Osteoblast (primary cell): ENCODE data around the gene NARS2. TPM values are rescaled to one million over a fixed set of nuclear protein-coding genes. Genes with fewer than 3 reads are reported as not detected.

Source experiments
- DNase-seq: peaks from one replicate; pipeline ENCODE4 v3.0.0; 2011; ENCODE audit warnings: low spot score, mixed read lengths; ENCODE audit not compliant: insufficient read length; ENCODE audit errors: missing footprints
- H2AFZ ChIP-seq: 2 replicates; pipeline ENCODE4 v1.6.0; 2011; ENCODE audit warnings: mild to moderate bottlenecking, low read length
- H3K27ac ChIP-seq: 2 replicates; pipeline ENCODE4 v1.5.1; 2011; ENCODE audit warnings: mild to moderate bottlenecking, low read depth, low read length, moderate library complexity
- H3K27me3 ChIP-seq: 2 replicates; pipeline ENCODE4 v1.6.0; 2012; ENCODE audit warnings: mild to moderate bottlenecking, control low read depth, inconsistent platforms, low read length, moderate library complexity; ENCODE audit not compliant: insufficient read depth
- H3K36me3 ChIP-seq: 2 replicates; pipeline ENCODE4 v1.5.1; 2011; ENCODE audit warnings: mild to moderate bottlenecking, low read length, control low read depth, moderate library complexity; ENCODE audit not compliant: insufficient read depth
- H3K4me1 ChIP-seq: 2 replicates; pipeline ENCODE4 v1.5.1; 2011; ENCODE audit warnings: mild to moderate bottlenecking, low read length, control low read depth, moderate library complexity; ENCODE audit not compliant: insufficient read depth
- H3K4me2 ChIP-seq: 2 replicates; pipeline ENCODE4 v1.6.0; 2011; ENCODE audit warnings: mild to moderate bottlenecking, low read length; ENCODE audit not compliant: insufficient read depth
- H3K4me3 ChIP-seq: fragments of 200-600 bp; sonication (generic); 3 replicates; pipeline ENCODE4 v1.5.1; 2012; ENCODE audit warnings: mild to moderate bottlenecking, low read length, inconsistent platforms; ENCODE audit not compliant: insufficient read depth
- H3K79me2 ChIP-seq: 2 replicates; pipeline ENCODE4 v1.6.0; 2012; ENCODE audit warnings: mild to moderate bottlenecking, low read length, control low read depth, inconsistent platforms; ENCODE audit not compliant: insufficient read depth
- H3K9me3 ChIP-seq: 2 replicates; pipeline ENCODE4 v1.5.1; 2011; ENCODE audit warnings: low read depth, low read length, control low read depth
- H4K20me1 ChIP-seq: 2 replicates; pipeline ENCODE4 v1.6.0; 2012; ENCODE audit warnings: mild to moderate bottlenecking, low read length, control low read depth; ENCODE audit not compliant: insufficient read depth
- CTCF ChIP-seq: IDR thresholded peaks from 2 replicates; pipeline ENCODE4 v1.5.1; 2011; ENCODE audit warnings: mild to moderate bottlenecking, low read depth, low read length, moderate library complexity; ENCODE audit errors: extremely low read depth
- total RNA-seq: library from RNA; depleted of rRNA; stranded (reverse); fragments of >200 nt; gene quantifications from 2 replicates; pipeline ENCODE4 v1.2.3, GENCODE V29; 2012

The NARS2 gene
- total RNA-seq, 1 donor, result 19.5 TPM

GRCh38 chr11:78497293-78497692 is 77.4 kb downstream of the NARS2 start:
- Histone ChIP-seq H3K9me3 (no peaks in the 10 kb centered on the region), H3K4me2 (no peak overlapping the region), H3K4me3 (no peak overlapping the region), H3K27ac (no peak overlapping the region), H3K79me2 (no peaks in the 10 kb centered on the region), H3K27me3 (no peaks in the 10 kb centered on the region), H4K20me1 (no peaks in the 10 kb centered on the region), H3K4me1 (no peaks in the 10 kb centered on the region), H3K36me3 (no peaks in the 10 kb centered on the region), H2AFZ (no peak overlapping the region)
- no peak for DNase-seq
- TF ChIP-seq CTCF, result no peak

- Histone ChIP-seq H3K4me1 (no peaks in the 10 kb centered on the region), H3K9me3 (no peaks in the 10 kb centered on the region), H3K27me3 (no peaks in the 10 kb centered on the region), H3K4me3 (no peak overlapping the region), H3K4me2 (no peak overlapping the region), H3K27ac (no peak overlapping the region), H2AFZ (no peak overlapping the region), H3K36me3 (no peaks in the 10 kb centered on the region), H3K79me2 (no peaks in the 10 kb centered on the region), H4K20me1 (no peaks in the 10 kb centered on the region)
- TF ChIP-seq CTCF, result no peak
- DNase-seq, result no peak
These were observed 81.2 kb downstream of the NARS2 start for GRCh38 chr11:78493413-78493975.

GRCh38 chr11:78492973-78493372 is 81.7 kb downstream of the NARS2 start:
- no peaks in the 10 kb centered on the region for H3K4me1 ChIP-seq
- H3K4me3 ChIP-seq, result no peak overlapping the region
- H3K9me3 ChIP-seq, result no peaks in the 10 kb centered on the region
- H3K27me3 ChIP-seq, result no peaks in the 10 kb centered on the region
- no peaks in the 10 kb centered on the region for H3K36me3 ChIP-seq
- no peak overlapping the region for H3K4me2 ChIP-seq
- H3K79me2 ChIP-seq, result no peaks in the 10 kb centered on the region
- no peak for TF ChIP-seq CTCF
- no peak overlapping the region for H2AFZ ChIP-seq
- no peaks in the 10 kb centered on the region for H4K20me1 ChIP-seq
- no peak overlapping the region for H3K27ac ChIP-seq
- no peak for DNase-seq

- Histone ChIP-seq H3K27ac (no peak overlapping the region), H3K9me3 (no peaks in the 10 kb centered on the region), H3K79me2 (no peaks in the 10 kb centered on the region), H3K4me1 (no peaks in the 10 kb centered on the region), H4K20me1 (no peaks in the 10 kb centered on the region), H3K4me2 (no peak overlapping the region), H3K4me3 (no peak overlapping the region), H2AFZ (no peak overlapping the region), H3K36me3 (no peaks in the 10 kb centered on the region), H3K27me3 (no peaks in the 10 kb centered on the region)
- DNase-seq, result no peak
- TF ChIP-seq CTCF, result no peak
These were observed 85.5 kb downstream of the NARS2 start for GRCh38 chr11:78489184-78489583.
